Measurements from ENCODE around the gene SNTA1.
"Not testable (repeated sequence)": the region's sequence is repeated elsewhere in the genome, so short reads cannot be mapped to it uniquely, and the experiment has no call there.

The SNTA1 gene

DNA sequence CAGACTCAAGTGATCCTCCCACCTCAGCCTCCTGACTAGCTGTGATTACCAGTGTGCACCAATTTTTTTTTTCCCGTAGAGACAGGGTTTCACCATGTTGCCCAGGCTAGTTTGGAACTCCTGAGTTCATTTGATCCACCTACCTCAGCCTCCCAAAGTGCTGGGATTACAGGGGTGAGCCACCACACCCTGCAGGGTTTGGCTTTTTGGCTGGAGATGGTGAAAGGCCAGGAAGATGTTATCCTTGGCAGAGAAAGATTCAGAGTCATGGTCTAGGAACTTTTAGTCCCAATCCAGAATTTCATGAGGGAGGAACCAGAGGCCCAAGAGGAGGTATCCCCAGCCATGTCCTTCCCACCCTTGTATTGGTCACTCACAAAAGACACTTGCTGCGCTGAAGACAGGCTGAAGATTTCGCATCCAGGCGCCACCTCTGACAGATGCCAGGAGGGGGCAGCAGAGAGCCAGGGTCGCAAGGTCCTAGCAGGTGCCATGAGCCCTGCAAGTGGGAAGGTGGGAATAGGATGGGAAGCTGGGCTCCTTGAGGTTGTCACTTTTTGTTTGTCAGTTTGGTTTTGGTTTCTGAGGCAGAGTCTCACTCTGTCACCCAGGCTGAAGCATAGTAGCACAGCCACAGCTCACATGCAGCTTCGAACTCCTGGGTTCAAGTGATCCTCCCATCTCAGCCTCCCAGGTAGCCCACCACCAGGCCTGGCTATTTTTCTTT is 13.5 kb upstream of the SNTA1 start:
- H3K27me3 Mint-ChIP-seq; H3K4me1 Mint-ChIP-seq; H3K36me3 Mint-ChIP-seq (ENCODE audit: insufficient read depth); H3K27ac Mint-ChIP-seq (ENCODE audit: low read depth); H3K4me3 Mint-ChIP-seq; H3K9me3 Mint-ChIP-seq: not testable (repeated sequence)
- ATAC-seq (replicated peaks; ENCODE audit: extremely low read depth, poor library complexity, severe bottlenecking) (peak; percentile 75), DNase-seq (ENCODE audit: low spot score in 2 of 2) (peak; percentile 64 to 79)

DNA sequence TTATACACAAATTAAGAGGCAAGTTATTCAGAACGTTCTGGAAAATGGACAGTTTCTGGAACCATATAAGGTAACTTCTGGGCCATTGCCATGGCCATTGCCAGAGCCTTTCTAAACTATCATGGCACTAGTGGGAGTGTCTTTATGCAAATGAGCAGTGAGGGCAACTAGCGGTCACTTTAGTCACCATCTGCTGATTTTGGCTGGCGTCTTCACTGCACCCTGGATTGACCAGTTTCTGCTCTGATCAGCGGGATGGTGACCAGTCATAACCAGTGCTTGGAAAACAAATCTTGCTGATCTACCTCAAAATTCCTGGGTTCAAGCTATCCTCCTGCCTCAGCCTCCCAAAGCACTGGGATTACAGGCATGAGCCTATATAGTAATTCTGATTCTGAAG is 7.3 kb upstream of the SNTA1 start:
- H3K4me3 Mint-ChIP-seq: no peak overlapping the region
- ATAC-seq (replicated peaks; ENCODE audit: extremely low read depth, poor library complexity, severe bottlenecking) (no peak), DNase-seq (ENCODE audit: low spot score in 2 of 2) (no peak)
- no peaks in the 10 kb centered on the region for H3K36me3 Mint-ChIP-seq (ENCODE audit: insufficient read depth)
- no peaks in the 10 kb centered on the region for H3K27me3 Mint-ChIP-seq
- no peaks in the 10 kb centered on the region for H3K4me1 Mint-ChIP-seq
- H3K27ac Mint-ChIP-seq (ENCODE audit: low read depth): no peak overlapping the region
- H3K9me3 Mint-ChIP-seq: no peaks in the 10 kb centered on the region

DNA sequence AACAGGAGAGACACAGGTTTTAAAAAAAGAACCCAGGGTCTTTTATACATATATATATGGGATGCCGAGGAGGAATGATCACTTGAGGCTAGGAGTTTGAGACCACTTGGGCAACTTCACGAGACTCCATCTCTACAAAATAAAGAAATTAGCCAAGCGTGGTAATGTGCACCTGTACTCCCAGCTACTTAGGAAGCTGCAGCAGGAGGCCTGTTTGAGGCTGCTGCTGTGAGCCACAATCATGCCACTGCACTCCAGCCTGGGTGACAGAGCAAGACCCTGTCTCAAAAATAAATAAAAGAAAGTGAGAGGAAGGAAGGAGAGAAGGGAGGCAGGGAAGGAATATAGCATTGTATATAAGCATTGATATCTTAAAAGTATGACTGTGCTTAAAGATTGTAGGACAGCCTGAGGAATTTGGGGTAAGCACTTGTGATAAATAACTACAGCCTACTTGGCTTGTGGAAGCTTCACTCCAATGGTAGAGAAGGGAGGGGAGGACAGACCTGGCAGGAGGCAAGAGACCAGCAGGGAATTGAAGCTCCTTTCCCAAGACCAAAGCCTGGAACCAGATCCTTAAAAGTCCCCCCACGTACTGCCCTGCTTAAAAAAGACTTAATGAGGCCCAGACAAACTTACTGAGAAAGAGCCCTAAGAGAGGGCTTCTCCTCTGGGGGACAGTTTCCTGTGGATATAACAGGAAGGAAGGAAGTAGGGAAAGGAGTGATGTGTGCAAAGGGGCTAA is 2.5 kb upstream of the SNTA1 start:
- no peak overlapping the region for H3K4me3 Mint-ChIP-seq
- H3K9me3 Mint-ChIP-seq: no peaks in the 10 kb centered on the region
- ATAC-seq (replicated peaks; ENCODE audit: extremely low read depth, poor library complexity, severe bottlenecking): no peak
- H3K27me3 Mint-ChIP-seq: no peaks in the 10 kb centered on the region
- peaks cover 25% of the 10 kb centered on the region for H3K4me1 Mint-ChIP-seq
- DNase-seq (ENCODE audit: low spot score in 2 of 2): no peak
- H3K27ac Mint-ChIP-seq (ENCODE audit: low read depth): no peak overlapping the region
- H3K36me3 Mint-ChIP-seq (ENCODE audit: insufficient read depth): no peaks in the 10 kb centered on the region

DNA sequence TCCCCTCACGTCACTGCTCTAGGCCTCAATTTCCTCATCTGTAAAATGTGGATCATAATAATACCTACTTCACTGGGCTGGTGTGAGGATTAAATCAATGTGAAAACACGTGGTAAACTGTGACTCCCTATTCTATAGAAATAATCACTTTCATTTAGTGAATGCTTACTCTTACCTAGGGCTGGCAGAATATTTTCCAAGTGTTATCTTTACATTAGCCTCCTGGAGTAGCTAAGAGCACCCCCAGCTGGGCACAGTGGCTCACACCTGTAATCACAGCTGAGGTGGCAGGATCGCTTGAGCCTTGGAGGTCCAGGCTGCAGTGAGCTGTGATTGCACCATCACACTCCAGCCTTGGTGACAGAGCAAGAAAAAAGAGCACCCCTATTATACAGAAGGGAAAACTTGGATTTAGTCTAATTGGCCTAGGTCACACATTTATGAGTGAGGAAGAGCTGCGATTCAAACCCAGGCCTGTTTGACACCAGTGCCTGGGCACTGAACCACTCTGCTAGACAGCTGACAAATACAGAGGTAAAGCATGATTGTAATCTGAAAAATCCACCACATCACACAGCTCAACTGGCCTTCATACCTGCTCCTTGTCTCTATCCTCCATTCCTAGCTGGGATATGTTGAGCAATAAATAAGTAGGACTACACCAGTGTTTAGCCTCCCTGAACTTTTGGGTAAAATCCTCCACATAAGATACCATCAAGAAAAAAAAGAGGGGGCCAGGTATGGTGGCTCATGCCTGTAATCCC is 1.4 kb upstream of the SNTA1 start:
- peak; percentile 16 for ATAC-seq (replicated peaks; ENCODE audit: extremely low read depth, poor library complexity, severe bottlenecking)
- Mint-ChIP-seq H3K4me1 (peaks cover 25% of the 10 kb centered on the region), H3K9me3 (no peaks in the 10 kb centered on the region), H3K27ac (ENCODE audit: low read depth) (peak overlapping the region; percentile 93), H3K36me3 (ENCODE audit: insufficient read depth) (no peaks in the 10 kb centered on the region), H3K4me3 (peak overlapping the region; percentile 88), H3K27me3 (no peaks in the 10 kb centered on the region)
- DNase-seq (ENCODE audit: low spot score in 2 of 2): no peak

DNA sequence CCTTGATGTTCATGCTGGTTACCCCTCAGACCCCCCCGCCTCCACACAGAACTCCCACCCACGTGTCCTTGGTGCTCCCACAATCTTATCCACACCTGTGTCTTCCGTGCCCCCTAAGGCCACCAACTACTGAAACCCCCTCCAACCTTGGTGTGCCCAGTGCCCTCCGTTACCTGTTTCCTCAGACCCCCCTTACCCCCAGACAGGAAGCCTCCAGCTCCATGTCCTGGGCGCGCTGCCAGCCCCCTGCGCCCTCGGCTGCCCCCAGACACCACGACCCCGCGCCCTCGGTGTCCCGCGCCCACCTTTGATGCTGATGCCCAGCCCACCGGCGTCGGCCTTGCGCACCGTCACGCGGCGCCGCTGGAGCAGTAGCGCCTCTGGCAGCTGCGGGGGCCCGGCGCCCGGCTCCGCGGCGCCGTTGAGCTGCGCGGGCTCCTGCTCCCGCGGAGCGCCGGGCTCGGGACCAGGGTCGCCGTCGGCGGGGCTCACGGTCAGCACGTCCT is 504 bp downstream of the SNTA1 start:
- H3K4me1 Mint-ChIP-seq: peaks cover 25% of the 10 kb centered on the region
- H3K36me3 Mint-ChIP-seq (ENCODE audit: insufficient read depth): no peaks in the 10 kb centered on the region
- H3K9me3 Mint-ChIP-seq: no peaks in the 10 kb centered on the region
- ATAC-seq (replicated peaks; ENCODE audit: extremely low read depth, poor library complexity, severe bottlenecking) (peak; percentile 8), DNase-seq (ENCODE audit: low spot score in 2 of 2) (peak; percentile 11 to 16)
- peak overlapping the region; percentile 88 for H3K4me3 Mint-ChIP-seq
- H3K27me3 Mint-ChIP-seq: no peaks in the 10 kb centered on the region
- peak overlapping the region; percentile 71 for H3K27ac Mint-ChIP-seq (ENCODE audit: low read depth)

DNA sequence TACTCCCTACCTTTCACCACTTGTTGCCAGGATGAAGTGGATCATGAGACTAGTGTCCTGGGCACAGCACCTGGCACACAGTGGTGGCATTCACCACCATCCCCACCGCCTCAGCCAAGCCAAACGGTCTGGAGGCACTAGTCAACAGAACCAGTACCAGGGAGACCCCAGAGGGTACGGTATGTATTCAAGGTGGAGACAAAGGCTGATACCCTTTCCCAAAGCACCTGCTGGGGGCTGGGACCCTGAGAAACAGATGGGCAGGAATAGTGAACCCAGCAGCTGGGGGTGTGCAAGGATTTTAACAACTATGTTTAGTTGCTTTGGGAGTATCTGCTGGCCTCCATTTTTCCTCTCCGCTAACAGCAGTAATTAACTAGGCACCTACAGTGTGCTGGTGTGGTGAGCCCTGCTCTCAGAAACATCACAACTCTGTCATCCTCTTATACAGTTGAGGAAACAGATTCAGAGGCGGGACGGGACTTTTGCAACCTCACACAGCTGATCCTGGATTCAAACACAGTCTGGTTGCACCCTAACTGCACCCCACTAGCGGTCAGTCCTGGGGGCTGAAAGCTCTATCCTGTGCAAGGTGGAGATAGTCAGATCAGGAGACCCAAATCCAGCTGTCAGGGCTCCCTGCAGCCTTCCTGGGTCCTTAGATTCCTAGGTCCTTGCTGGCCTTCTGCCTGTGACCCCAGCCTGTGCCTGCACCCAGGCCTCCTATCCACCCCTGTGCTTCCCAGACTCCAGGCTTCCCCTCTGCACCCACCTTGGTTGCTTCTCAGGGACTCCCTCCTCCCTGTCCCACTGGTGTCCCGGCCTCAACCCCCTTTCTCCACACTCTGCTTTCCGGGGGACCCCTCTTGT is 1.2 kb downstream of the SNTA1 start:
- Mint-ChIP-seq H3K27me3 (no peaks in the 10 kb centered on the region), H3K27ac (ENCODE audit: low read depth) (peak overlapping the region; percentile 71), H3K9me3 (no peaks in the 10 kb centered on the region), H3K4me3 (peak overlapping the region; percentile 88), H3K4me1 (peaks cover 25% of the 10 kb centered on the region), H3K36me3 (ENCODE audit: insufficient read depth) (no peaks in the 10 kb centered on the region)
- ATAC-seq (replicated peaks; ENCODE audit: extremely low read depth, poor library complexity, severe bottlenecking): no peak
- no peak for DNase-seq (ENCODE audit: low spot score in 2 of 2)

DNA sequence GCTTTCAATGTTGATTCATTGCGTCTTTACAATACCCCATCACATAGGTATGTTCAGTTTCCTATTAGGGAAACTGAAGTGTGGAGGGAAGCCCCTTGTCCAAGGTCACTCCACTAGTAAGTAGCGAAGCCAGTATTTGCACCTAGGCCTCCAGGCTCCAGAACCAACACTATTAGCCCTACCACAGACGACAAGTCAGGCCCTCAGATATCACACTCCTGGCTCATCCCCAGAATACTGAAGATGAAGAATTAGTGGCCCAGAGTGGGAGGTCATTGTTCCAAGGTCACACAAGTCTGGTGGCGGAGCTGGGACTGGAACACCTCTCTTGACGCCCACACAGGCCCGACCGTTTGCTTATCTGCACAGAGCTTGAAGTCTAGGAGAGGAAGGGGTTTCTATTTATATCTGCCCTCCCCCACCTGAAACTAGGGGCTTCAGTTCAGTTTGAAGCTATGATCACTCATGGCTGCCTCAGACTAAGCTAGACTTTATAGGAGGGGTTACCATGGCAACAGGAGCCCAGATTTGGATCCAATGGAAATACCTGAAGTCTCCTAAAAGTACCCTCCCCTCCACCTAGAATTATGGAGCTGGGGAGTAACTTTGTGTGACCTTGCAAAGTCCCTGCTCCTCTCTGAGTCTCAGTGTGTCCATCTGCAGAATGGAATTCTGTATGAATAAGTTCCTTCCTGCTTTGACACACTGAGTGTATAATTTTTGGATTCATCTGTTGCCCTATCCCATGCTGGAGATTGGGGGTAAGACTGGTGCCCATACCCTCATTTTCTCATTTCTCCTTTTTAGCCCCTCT is 2.2 kb downstream of the SNTA1 start:
- no peak for ATAC-seq (replicated peaks; ENCODE audit: extremely low read depth, poor library complexity, severe bottlenecking)
- H3K9me3 Mint-ChIP-seq: no peaks in the 10 kb centered on the region
- no peaks in the 10 kb centered on the region for H3K27me3 Mint-ChIP-seq
- no peak overlapping the region for H3K27ac Mint-ChIP-seq (ENCODE audit: low read depth)
- peaks cover 2% of the 10 kb centered on the region for H3K36me3 Mint-ChIP-seq (ENCODE audit: insufficient read depth)
- peaks cover 25% of the 10 kb centered on the region for H3K4me1 Mint-ChIP-seq
- no peak overlapping the region for H3K4me3 Mint-ChIP-seq
- no peak for DNase-seq (ENCODE audit: low spot score in 2 of 2)

DNA sequence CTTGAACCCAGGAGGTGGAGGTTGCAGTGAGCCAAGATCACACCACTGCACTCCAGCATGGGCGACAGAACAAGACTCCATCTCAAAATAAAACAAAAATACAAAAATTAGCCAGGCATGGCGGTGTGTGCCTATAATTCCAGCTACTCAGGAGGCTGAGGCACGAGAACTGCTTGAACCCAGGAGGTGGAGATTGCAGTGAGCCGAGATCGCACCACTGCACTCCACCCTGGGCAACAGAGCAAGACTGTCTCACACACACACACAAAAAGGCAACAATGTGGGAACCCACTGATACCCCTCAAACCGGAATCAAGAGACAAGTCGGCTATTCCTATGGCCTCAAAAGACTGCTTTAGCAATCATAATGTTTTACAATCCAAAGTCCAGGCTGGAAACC is 3.0 kb downstream of the SNTA1 start:
- H3K4me1 Mint-ChIP-seq: peaks cover 25% of the 10 kb centered on the region
- H3K27ac Mint-ChIP-seq (ENCODE audit: low read depth); H3K36me3 Mint-ChIP-seq (ENCODE audit: insufficient read depth); DNase-seq (ENCODE audit: low spot score in 2 of 2); H3K4me3 Mint-ChIP-seq; H3K9me3 Mint-ChIP-seq; H3K27me3 Mint-ChIP-seq; ATAC-seq (replicated peaks; ENCODE audit: extremely low read depth, poor library complexity, severe bottlenecking): not testable (repeated sequence)

DNA sequence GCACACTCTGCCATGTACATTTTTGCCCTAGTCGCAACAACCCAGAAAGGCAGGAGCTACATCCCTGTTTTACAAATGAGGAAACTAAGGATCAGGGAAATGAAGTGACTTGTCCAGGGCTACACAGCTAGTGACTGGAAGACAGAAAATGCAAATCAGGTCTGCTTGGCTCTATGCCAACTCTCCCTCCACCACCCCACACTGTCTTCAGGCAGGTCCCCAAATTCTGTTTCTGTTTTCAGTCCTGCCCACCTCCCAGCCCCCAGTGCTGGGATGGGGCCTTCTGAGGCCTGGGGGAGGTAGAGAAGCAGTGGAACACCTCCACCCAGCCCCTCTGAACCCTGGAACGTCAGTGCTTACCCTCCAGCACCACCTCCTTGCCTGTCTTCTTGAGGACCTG is 5.1 kb downstream of the SNTA1 start:
- Mint-ChIP-seq H3K9me3 (no peaks in the 10 kb centered on the region), H3K27me3 (no peaks in the 10 kb centered on the region), H3K4me1 (peaks cover 13% of the 10 kb centered on the region), H3K36me3 (ENCODE audit: insufficient read depth) (peaks cover 4% of the 10 kb centered on the region), H3K4me3 (no peak overlapping the region), H3K27ac (ENCODE audit: low read depth) (no peak overlapping the region)
- DNase-seq (ENCODE audit: low spot score in 2 of 2) (no peak), ATAC-seq (replicated peaks; ENCODE audit: extremely low read depth, poor library complexity, severe bottlenecking) (no peak)

DNA sequence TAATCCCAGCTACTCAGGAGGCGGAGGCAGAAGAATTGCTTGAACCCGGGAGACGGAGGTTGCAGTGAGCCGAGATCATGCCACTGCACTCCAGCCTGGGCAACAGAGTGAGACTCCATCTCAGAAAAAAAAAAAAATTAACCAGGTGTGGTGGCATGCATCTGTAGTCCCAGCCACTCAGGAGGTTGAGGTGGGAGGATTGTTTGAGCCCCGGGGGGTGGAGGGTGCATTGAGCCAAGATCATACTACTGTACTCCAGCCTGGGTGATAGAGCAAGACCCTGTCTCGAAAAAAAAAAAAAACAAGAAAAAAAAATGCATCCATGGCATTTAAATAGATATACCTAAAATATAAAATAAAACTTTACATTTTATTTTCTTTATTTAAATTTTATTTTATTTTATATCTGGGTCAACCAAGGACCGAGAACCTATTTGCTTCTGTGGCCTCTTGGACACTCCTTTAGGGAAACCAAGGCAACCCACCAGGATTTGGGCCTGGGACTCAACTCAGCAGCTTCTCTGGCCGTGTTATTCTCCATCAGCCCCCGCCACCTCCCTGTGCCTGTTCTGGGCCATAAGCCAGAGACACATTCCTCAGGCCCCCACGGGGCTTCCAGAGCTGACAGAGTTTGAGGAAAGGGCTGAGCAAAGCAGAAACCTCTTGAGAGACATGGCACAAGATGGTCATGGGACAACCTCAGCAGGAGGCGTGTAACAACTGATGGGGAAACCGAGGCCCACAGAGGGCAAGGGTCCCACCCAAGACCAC is 6.2 kb downstream of the SNTA1 start:
- Mint-ChIP-seq H3K27ac (ENCODE audit: low read depth) (no peak overlapping the region), H3K4me3 (no peak overlapping the region), H3K4me1 (peaks cover 5% of the 10 kb centered on the region), H3K9me3 (no peaks in the 10 kb centered on the region), H3K27me3 (no peaks in the 10 kb centered on the region), H3K36me3 (ENCODE audit: insufficient read depth) (peaks cover 4% of the 10 kb centered on the region)
- ATAC-seq (replicated peaks; ENCODE audit: extremely low read depth, poor library complexity, severe bottlenecking) (no peak), DNase-seq (ENCODE audit: low spot score in 2 of 2) (no peak)

DNA sequence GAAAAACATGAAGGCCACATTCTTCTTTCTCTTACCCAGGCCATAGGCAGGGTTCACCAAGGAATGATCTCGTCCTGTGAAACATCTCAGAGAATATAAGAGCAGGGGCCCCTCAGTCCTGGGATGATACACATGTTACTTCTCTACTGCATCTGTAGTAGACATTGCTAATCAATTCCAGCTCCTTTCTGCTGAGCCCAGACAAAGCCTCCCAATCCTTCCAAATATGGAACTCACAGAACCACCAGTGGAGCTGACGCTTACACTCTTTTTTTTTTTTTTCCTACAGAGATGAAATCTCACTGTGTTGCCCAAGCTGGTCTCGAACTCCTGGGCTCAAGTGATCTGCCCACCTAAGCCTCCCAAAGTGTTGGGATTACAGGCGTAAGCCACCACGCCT is 9.1 kb downstream of the SNTA1 start:
- H3K27ac Mint-ChIP-seq (ENCODE audit: low read depth): no peak overlapping the region
- no peaks in the 10 kb centered on the region for H3K9me3 Mint-ChIP-seq
- no peaks in the 10 kb centered on the region for H3K4me1 Mint-ChIP-seq
- no peak overlapping the region for H3K4me3 Mint-ChIP-seq
- peaks cover 4% of the 10 kb centered on the region for H3K36me3 Mint-ChIP-seq (ENCODE audit: insufficient read depth)
- no peak for ATAC-seq (replicated peaks; ENCODE audit: extremely low read depth, poor library complexity, severe bottlenecking)
- H3K27me3 Mint-ChIP-seq: no peaks in the 10 kb centered on the region
- DNase-seq (ENCODE audit: low spot score in 2 of 2): no peak

Data from central memory CD8-positive, alpha-beta T cell (primary cell).